CD4-positive, alpha-beta T cell treated with Interferon alpha-2 for 1 hour (primary cell): ENCODE results near the gene NFATC1.

ENCODE experiments used
- DNase-seq, 2 donors: peaks; one replicate each; pipeline ENCODE4 v3.0.0-alpha.2; 2020 to 2022

NFATC1 gene

GRCh38 chr18:79544386-79544963 is 148.7 kb downstream of the NFATC1 start:
- DNase-seq, result no peak

GRCh38 chr18:79545255-79545654 is 149.5 kb downstream of the NFATC1 start:
- DNase-seq, result no peak

- DNase-seq, result no peak
Measured at GRCh38 chr18:79545736-79546171, 150.0 kb downstream of the NFATC1 start.

GRCh38 chr18:79546781-79547272 is 151.1 kb downstream of the NFATC1 start:
- DNase-seq, result no peak

GRCh38 chr18:79547413-79548076 is 151.8 kb downstream of the NFATC1 start:
- DNase-seq, result no peak

GRCh38 chr18:79548077-79548450 is 152.3 kb downstream of the NFATC1 start:
- DNase-seq, result no peak

- no peak for DNase-seq
Measured at GRCh38 chr18:79548621-79548985, 152.9 kb downstream of the NFATC1 start.

GRCh38 chr18:79548986-79549637 is 153.4 kb downstream of the NFATC1 start:
- DNase-seq, result no peak

- DNase-seq, result no peak
Measured at GRCh38 chr18:79549638-79550000, 153.9 kb downstream of the NFATC1 start.

GRCh38 chr18:79552140-79552631 is 156.5 kb downstream of the NFATC1 start:
- DNase-seq, result no peak

- no peak for DNase-seq
Measured at GRCh38 chr18:79552696-79553095, 157.0 kb downstream of the NFATC1 start.

- no peak for DNase-seq
Measured at GRCh38 chr18:79553154-79553553, 157.4 kb downstream of the NFATC1 start.

- no peak for DNase-seq
Measured at GRCh38 chr18:79553696-79554095, 158.0 kb downstream of the NFATC1 start.

- no peak for DNase-seq
Measured at GRCh38 chr18:79554321-79554720, 158.6 kb downstream of the NFATC1 start.

GRCh38 chr18:79554945-79555645 is 159.4 kb downstream of the NFATC1 start:
- no peak for DNase-seq

- DNase-seq, result no peak
Measured at GRCh38 chr18:79555885-79556284, 160.2 kb downstream of the NFATC1 start.

GRCh38 chr18:79556829-79557585 is 161.3 kb downstream of the NFATC1 start:
- no peak for DNase-seq

GRCh38 chr18:79558196-79558932 is 162.6 kb downstream of the NFATC1 start:
- DNase-seq, result no peak

GRCh38 chr18:79558933-79559416 is 163.2 kb downstream of the NFATC1 start:
- no peak for DNase-seq

- DNase-seq, result no peak
Measured at GRCh38 chr18:79559436-79559835, 163.7 kb downstream of the NFATC1 start.

- DNase-seq, result no peak
Measured at GRCh38 chr18:79560042-79560860, 164.5 kb downstream of the NFATC1 start.
